Type B pancreatic cell (in vitro differentiated cells): ENCODE measurements around the gene ELOVL5. TPM values are rescaled to one million over a fixed set of nuclear protein-coding genes. Genes with fewer than 3 reads are reported as not detected.

Experiments
- DNase-seq: peaks from one replicate; pipeline ENCODE4 v3.0.0; 2021; ENCODE audit warnings: mixed read lengths; ENCODE audit not compliant: unreplicated experiment; ENCODE audit errors: extremely low spot score
- H3K27ac Mint-ChIP-seq: 2 replicates; pipeline ENCODE4 v1.8.0; 2021; ENCODE audit warnings: mild to moderate bottlenecking, mixed read lengths
- H3K27me3 Mint-ChIP-seq: 2 replicates; pipeline ENCODE4 v1.8.0; 2021; ENCODE audit warnings: mixed read lengths
- H3K36me3 Mint-ChIP-seq: 2 replicates; pipeline ENCODE4 v1.8.0; 2021; ENCODE audit warnings: mixed read lengths
- H3K4me1 Mint-ChIP-seq: one replicate; pipeline ENCODE4 v1.8.0; 2021; ENCODE audit warnings: mixed read lengths; ENCODE audit not compliant: unreplicated experiment
- H3K4me3 Mint-ChIP-seq: 2 replicates; pipeline ENCODE4 v1.8.0; 2021; ENCODE audit warnings: mild to moderate bottlenecking, mixed read lengths
- H3K9me3 Mint-ChIP-seq: 2 replicates; pipeline ENCODE4 v1.8.0; 2021; ENCODE audit warnings: mixed read lengths
- long read RNA-seq: library from polyadenylated mRNA; unstranded; transcript quantifications from one replicate; pipeline ENCODE4 v2.0.0, GENCODE V29; 2020
- total RNA-seq: library from RNA; stranded (reverse); gene quantifications from 2 replicates; pipeline ENCODE4 v1.2.1, GENCODE V29; 2021; ENCODE audit warnings: low replicate concordance
- TF ChIP-seq, protein P1 (sequence below): fragments of 200-600 bp; sonication (generic); conservative IDR thresholded peaks from 2 replicates; pipeline ENCODE4 v1.5.0; 2021; ENCODE audit warnings: antibody characterized with exemption, mild to moderate bottlenecking

The ELOVL5 gene
- total RNA-seq, result 66.3 and 103 TPM in 2 replicates
- long read RNA-seq, transcript ELOVL5-201 (8 exons, 2,827 nt), result major isoform, 145 of 263 reads
- long read RNA-seq, partial matches to known transcripts, result 112 of 263 reads
- long read RNA-seq, other reads (novel, unspliced or antisense), result 5 of 263 reads

DNA sequence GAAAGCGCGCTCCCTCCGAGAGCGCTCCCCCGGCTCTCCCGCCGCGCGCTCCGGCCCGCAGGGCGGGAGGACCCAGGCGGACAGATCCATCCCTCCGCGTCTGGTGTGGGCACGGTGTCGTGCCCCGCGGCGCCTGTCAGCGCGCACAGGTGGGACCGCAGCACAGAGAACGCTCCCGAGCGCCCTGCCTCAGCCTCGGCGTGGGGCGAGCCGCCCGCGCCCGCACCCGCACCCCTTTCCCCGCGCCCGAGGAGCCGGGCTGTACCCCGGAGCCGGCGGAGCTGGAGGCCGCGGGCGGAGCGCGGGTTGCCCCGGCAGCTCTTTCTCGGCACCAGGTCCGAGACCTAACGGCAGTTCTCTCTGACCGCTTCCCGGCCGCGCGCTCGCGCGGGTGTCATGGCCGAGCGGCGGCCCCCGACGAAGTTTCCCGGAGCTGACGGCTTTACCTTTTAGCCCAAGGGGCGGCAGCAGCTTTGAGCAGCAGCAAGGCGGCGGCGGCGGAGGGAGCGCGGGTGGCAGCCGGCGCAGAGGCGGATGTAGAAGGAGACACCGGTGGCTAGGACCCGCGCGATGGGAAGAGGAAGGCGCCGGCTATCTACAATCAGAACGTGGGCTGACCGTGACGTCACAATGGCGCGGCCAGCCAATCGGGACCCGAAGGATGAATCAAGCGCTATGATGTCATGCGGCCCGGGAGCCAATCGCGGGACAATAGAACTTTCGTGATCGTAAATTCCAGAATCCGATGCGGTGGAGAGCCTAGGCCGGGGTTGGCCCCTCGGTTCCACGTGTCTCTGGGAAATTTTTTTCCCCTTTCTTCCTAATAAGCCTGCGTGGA lies at the start of gene ELOVL5:
Gene ELOVL5 (minus strand): TSS at position 580 of the 838 bp plus-strand sequence. CDS start 53,251 bp downstream, outside the sequence.
- TF ChIP-seq, protein P1, sequence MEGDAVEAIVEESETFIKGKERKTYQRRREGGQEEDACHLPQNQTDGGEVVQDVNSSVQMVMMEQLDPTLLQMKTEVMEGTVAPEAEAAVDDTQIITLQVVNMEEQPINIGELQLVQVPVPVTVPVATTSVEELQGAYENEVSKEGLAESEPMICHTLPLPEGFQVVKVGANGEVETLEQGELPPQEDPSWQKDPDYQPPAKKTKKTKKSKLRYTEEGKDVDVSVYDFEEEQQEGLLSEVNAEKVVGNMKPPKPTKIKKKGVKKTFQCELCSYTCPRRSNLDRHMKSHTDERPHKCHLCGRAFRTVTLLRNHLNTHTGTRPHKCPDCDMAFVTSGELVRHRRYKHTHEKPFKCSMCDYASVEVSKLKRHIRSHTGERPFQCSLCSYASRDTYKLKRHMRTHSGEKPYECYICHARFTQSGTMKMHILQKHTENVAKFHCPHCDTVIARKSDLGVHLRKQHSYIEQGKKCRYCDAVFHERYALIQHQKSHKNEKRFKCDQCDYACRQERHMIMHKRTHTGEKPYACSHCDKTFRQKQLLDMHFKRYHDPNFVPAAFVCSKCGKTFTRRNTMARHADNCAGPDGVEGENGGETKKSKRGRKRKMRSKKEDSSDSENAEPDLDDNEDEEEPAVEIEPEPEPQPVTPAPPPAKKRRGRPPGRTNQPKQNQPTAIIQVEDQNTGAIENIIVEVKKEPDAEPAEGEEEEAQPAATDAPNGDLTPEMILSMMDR, result no peak
- no peaks in the 10 kb centered on the region for H3K9me3 Mint-ChIP-seq
- H3K27me3 Mint-ChIP-seq, result peaks cover 3% of the 10 kb centered on the region
- peak; percentile 96 for DNase-seq
- peaks cover 3% of the 10 kb centered on the region for H3K36me3 Mint-ChIP-seq
- peak within 1 kb of the TSS; percentile 96 for H3K27ac Mint-ChIP-seq
- peak within 1 kb of the TSS; percentile 97 for H3K4me3 Mint-ChIP-seq
- peaks cover 40% of the 10 kb centered on the region for H3K4me1 Mint-ChIP-seq

DNA sequence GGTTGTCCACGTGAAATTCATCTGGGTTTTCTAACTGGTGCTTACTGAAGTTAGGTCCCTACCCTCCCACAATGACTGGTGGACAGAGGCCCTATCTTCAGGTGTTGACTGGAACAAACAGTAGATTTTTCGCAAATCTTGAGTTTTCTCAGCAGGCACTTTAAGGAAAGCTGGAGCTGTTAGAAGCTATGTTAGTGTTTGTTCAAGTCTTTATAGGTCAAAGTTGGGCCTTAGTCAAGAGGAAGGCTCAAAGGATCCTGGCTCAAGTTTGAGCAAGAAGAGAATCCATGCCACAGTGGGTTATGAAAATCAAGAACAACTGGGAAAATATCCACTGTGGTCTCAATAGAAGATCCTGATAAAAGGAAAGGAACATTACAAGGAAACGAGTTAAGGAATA lies 48.5 kb upstream of the ELOVL5 start:
- no peak overlapping the region for H3K4me3 Mint-ChIP-seq
- H3K27me3 Mint-ChIP-seq, result no peaks in the 10 kb centered on the region
- no peaks in the 10 kb centered on the region for H3K36me3 Mint-ChIP-seq
- H3K27ac Mint-ChIP-seq, result no peak overlapping the region
- H3K9me3 Mint-ChIP-seq, result no peaks in the 10 kb centered on the region
- DNase-seq, result no peak
- H3K4me1 Mint-ChIP-seq, result no peaks in the 10 kb centered on the region
- TF ChIP-seq, protein P1, result no peak

DNA sequence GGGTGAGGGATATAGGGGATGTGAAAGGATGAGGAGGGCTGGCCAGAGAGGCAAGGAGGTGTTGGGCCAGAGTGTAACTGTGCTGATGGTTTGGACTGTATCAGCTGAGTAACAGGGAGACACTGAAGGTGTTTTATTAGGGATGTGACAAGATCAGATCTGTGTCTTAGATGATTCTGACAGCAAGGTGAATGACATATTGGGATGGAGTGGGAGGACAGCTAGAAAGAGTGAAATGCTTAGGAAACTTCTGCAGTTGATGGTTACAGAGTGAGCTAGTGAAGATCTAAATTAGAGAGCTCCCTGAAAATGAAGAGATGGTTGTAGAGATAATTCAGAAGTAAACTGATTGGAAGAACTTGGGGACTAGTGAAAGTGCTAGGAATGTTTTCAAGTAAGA lies 47.2 kb upstream of the ELOVL5 start:
- Mint-ChIP-seq H3K27ac (no peak overlapping the region), H3K4me1 (no peaks in the 10 kb centered on the region), H3K36me3 (no peaks in the 10 kb centered on the region), H3K4me3 (no peak overlapping the region), H3K27me3 (no peaks in the 10 kb centered on the region), H3K9me3 (no peaks in the 10 kb centered on the region)
- TF ChIP-seq, protein P1, result no peak
- DNase-seq, result no peak

GRCh38 chr6:53394704-53395103 lies 46.0 kb upstream of the ELOVL5 start:
- TF ChIP-seq, protein P1, result no peak
- Mint-ChIP-seq H3K9me3 (no peaks in the 10 kb centered on the region), H3K36me3 (no peaks in the 10 kb centered on the region), H3K27ac (no peak overlapping the region), H3K27me3 (no peaks in the 10 kb centered on the region), H3K4me1 (no peaks in the 10 kb centered on the region), H3K4me3 (no peak overlapping the region)
- DNase-seq, result no peak

DNA sequence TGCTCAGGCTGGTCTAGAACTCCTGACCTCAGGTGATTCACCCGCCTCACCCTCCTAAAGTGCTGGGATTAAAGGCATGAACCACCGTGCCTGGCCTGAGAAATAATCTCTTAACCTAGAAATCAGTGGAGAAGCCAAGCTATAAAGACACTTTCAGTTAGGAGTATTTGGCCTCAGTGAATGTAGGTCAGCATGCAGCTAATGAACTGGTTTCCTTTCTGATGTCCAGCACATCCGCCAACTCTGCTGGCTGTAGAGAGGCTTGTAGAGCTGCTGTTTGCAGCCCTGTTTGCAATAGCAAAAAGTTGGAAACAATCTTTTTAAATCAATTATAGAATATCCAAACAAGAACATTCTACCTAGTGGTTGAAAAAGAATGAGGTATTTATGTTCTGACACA lies 42.4 kb upstream of the ELOVL5 start:
- H3K4me1 Mint-ChIP-seq, result no peaks in the 10 kb centered on the region
- no peak overlapping the region for H3K27ac Mint-ChIP-seq
- H3K36me3 Mint-ChIP-seq, result no peaks in the 10 kb centered on the region
- H3K9me3 Mint-ChIP-seq, result peaks cover 6% of the 10 kb centered on the region
- no peaks in the 10 kb centered on the region for H3K27me3 Mint-ChIP-seq
- no peak for DNase-seq
- no peak overlapping the region for H3K4me3 Mint-ChIP-seq
- TF ChIP-seq, protein P1, result no peak
